Stimulated activated CD8-positive, alpha-beta memory T cell treated with anti-CD3 and anti-CD28 coated beads, Interleukin-15, amount 100 ng/mL, for 48 hours (primary cell): ENCODE data around the gene ZNF649.

Experiments used
- DNase-seq, 2 donors: peaks; one replicate each; pipeline ENCODE4 v3.0.0-alpha.2; 2020; ENCODE audit warnings: low read depth in 2 of 2

ZNF649 gene

DNA sequence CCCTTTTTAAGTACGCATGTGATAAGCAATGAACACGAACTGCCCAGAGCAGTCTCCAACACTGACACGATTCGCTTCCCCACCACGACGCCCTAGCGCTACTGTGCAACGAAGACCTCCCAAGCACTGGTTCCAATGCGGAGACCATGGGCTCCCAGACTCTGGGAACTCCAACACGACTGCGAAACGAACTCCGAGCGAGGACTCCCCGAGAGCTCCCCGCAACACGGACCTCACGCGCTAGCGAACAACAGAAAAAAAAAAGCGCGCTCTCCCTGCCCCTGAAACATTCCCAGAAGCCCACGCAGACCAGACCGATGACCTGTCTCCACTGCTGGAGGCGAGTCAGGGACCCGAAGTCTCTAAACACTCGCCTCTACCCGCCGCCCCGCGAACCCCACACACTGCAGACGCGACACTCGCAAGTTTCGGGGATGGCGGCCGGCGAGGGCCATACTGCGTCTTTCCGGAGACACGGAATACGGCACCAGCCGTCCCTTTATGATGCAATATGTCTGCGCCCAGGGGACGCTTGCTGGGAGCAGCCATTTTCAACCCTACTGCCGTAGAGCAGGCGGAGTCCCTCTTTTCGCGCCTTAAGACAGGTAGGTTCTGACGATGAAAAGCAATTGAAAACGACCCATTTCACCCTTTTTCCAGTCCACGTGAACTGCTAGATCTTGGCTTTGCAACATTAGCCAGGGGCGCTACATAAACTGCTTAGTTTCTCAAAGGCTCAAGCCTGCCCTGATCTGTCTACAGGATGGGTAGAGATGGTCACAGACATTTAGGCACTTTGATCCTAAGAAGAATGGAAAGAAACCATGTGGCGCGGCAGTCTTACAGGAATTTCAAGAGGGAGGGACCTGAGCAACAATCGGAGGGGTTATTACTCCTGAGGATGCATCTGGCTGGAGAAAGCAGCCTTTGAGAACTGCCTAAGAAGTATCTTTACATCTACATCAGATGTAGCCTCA lies 17.0 kb downstream of the ZNF649 start, which contains the start of gene ZNF577:
Gene ZNF577 (minus strand): TSS at position 430 of the 977 bp plus-strand sequence. CDS start 7,569 bp downstream, outside the sequence.
- peak; percentile 46 to 59 for DNase-seq

DNA sequence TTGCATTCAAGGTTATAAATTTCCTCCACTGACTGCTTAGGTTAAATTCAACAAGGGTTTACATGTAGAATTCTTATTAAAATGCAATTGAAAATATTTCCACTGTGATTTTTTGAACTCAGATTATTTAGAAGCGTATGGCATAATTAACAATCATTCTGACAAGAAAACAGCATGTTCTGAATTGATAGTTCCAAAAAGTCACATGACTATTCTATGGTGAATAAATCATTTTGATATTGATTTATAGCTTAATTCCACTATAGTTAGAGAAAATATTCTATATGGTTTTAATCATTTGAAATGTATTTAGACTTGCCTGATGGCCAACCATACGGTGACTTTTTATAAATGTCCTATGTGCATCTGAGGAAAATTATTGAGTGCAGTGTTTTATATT lies 20.1 kb downstream of the ZNF649 start:
- no peak for DNase-seq

DNA sequence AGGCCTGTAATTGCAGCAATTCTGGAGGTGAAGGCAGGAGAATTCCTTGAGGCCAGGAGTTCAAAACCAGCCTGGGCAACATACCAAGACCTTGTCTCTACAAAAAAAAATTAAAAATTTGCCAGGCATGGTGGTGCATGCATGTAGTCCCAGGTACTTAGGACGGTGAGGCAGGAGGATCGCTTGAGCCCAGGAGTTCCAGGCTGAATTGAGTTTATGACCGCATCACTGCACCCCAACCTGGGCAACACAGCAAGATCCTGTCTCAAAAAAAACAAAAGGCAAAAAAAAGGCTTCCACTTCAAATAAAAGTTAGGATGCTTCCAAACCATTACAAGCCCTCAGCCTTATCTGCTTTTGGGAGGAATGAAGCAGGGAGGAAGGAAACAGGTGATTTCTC lies 22.3 kb downstream of the ZNF649 start:
- DNase-seq: no peak

DNA sequence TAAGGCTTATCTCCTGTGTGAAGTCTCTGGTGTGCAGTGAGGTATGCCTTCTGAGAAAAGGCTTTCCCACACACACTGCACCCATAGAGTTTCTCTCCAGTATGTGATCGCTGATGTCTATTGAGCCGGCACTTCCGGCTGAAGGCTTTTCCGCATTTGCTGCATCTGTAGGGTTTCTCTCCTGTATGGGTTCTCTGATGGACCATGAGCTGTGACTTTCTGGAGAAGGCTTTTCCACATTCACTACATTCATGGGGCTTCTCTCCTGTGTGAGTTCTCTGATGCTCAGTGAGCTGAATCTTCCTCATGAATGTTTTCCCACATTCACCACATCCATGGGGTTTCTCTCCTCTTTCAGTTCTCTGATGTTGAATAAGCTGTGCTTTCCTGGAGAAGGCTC lies 31.7 kb downstream of the ZNF649 start:
- DNase-seq: no peak

DNA sequence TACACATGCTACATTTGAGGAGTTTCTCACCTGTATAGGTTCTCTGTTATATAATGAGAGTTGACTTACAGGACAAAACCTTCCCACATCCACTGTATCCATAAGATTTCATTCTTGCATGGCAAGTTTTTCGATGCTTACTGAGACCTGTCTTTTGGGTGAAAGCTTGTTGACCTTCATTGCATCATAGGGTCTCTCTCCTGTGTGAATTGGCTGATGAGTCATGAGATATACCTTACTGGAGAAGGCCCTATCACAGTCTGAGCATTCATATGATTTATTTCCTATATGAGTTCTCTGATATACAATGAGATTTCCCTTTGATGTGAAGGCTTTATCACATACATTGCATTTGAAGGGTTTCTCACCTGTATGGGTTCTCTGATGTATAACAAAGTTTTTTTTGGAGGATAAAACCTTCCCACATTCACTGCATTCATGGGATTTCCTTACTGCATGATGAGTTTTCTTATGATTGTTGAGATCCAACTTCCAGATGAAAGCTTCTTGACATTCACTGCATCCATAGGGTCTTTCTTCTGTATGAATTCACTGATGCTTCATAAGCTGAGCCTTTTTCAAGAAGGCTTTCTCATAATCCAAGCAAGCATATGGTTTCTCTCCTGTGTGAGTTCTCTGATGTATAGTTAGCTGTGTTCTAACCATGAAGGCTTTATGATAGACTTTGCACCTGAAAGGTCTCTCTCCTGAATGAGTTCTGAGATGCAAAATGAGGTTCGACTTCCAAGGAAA lies 42.8 kb downstream of the ZNF649 start:
- no peak for DNase-seq
